Lung (tissue), 12 donors: ENCODE results near the gene SATB1. TPM values are rescaled to one million over a fixed set of nuclear protein-coding genes. Genes with fewer than 3 reads are reported as not detected.

ENCODE experiments used
- ATAC-seq: fragments of 200-7000 bp; cut with Tn5 transposase; one replicate; pipeline ENCODE4 v1.9.1; 2020; ENCODE audit warnings: moderate number of reproducible peaks; ENCODE audit not compliant: insufficient read depth, low FRiP score
- DNase-seq, 3 donors: peaks; one replicate each; pipeline ENCODE4 v3.0.0-alpha.2; 2013 to 2017
- H3K27ac ChIP-seq, 2 donors: one replicate each; pipeline ENCODE4 v1.5.1; 2013; ENCODE audit warnings: mild to moderate bottlenecking in 2 of 2, moderate library complexity in 2 of 2, control low read depth in 1 of 2, inconsistent platforms in 1 of 2, low read depth in 1 of 2, low read length in 1 of 2
- H3K27me3 ChIP-seq, 3 donors: one replicate each; pipeline ENCODE4 v1.5.1; 2013; ENCODE audit warnings: low read length in 2 of 3; ENCODE audit not compliant: control insufficient read depth in 3 of 3, insufficient read depth in 3 of 3
- H3K36me3 ChIP-seq, 4 donors: one replicate each; pipeline ENCODE4 v1.5.1; 2013; ENCODE audit warnings: low read length in 4 of 4, mild to moderate bottlenecking in 1 of 4, moderate library complexity in 1 of 4; ENCODE audit not compliant: control insufficient read depth in 4 of 4, insufficient read depth in 4 of 4
- H3K4me1 ChIP-seq, 5 donors: one replicate each; pipeline ENCODE4 v1.5.1; 2013; ENCODE audit warnings: low read length in 5 of 5, mild to moderate bottlenecking in 2 of 5, moderate library complexity in 1 of 5; ENCODE audit not compliant: control insufficient read depth in 5 of 5, insufficient read depth in 5 of 5
- H3K4me3 ChIP-seq: one replicate; pipeline ENCODE4 v1.5.1; 2013; ENCODE audit warnings: mild to moderate bottlenecking, control low read depth, moderate library complexity
- H3K9ac ChIP-seq, 2 donors: one replicate each; pipeline ENCODE4 v1.5.1; 2013; ENCODE audit warnings: low read length in 2 of 2, control low read depth in 1 of 2; ENCODE audit not compliant: insufficient read depth in 1 of 2
- H3K9me3 ChIP-seq, 4 donors: one replicate each; pipeline ENCODE4 v1.5.1; 2013; ENCODE audit warnings: low read length in 3 of 4, mild to moderate bottlenecking in 1 of 4, moderate library complexity in 1 of 4; ENCODE audit not compliant: control insufficient read depth in 4 of 4, insufficient read depth in 3 of 4
- CTCF ChIP-seq: IDR thresholded peaks from 2 replicates; pipeline ENCODE4 v1.5.1; 2012; ENCODE audit warnings: mild to moderate bottlenecking; ENCODE audit errors: control extremely low read depth, extremely low read depth
- WGBS, 2 donors: extraction: QIAGEN DNeasy Blood & Tissue Kit; methylation state at CpG; one replicate each; pipeline ENCODE4 v1.1.7; 2013; 5-methylcytosine and 5-hydroxymethylcytosine counted together
- polyA plus RNA-seq, 2 donors: library from polyadenylated mRNA; stranded (reverse); fragments of 200-250 nt; gene quantifications; one replicate each; pipeline ENCODE4 v1.2.1, GENCODE V29; 2013
- total RNA-seq, 2 donors: library from RNA; depleted of rRNA in 1 of 2; stranded (reverse); fragments of >200 nt in 1 of 2; gene quantifications; one replicate each; pipeline ENCODE4 v1.2.1, GENCODE V29; 2014 to 2021
- donor health status: control.
- donor health status: control.
- donor health status: Bipolar disorder and iron deficiency.
- donor health status: healthy.
- donor health status: DM: yes; HTN: yes; CAD: no.

Gene SATB1
- total and polyA plus RNA-seq, 4 donors = 11.4 to 116 (median 16.9) TPM

- no peak overlapping the region for H3K4me3 ChIP-seq
- H3K9me3 ChIP-seq = no peaks in the 10 kb centered on the region
- H3K27ac ChIP-seq = no peak overlapping the region
- 43 to 77% methylated on average over 10 of the region's 10 CpGs for WGBS, 2 donors
- TF ChIP-seq CTCF = no peak
- H3K4me1 ChIP-seq = peaks cover 0 to 12% (median 0%) of the 10 kb centered on the region in 5 donors
- no peak overlapping the region for H3K9ac ChIP-seq
- peaks cover 0 to 4% (median 0%) of the 10 kb centered on the region in 4 donors for H3K36me3 ChIP-seq
- no peaks in the 10 kb centered on the region for H3K27me3 ChIP-seq
- no peak for DNase-seq
- no peak for ATAC-seq
Observed at GRCh38 chr3:18401300-18401961, 23.7 kb downstream of the SATB1 start.

- H3K9me3 ChIP-seq = no peaks in the 10 kb centered on the region
- ATAC-seq (no peak), DNase-seq (no peak)
- no peak overlapping the region for H3K9ac ChIP-seq
- peaks cover 0 to 12% (median 0%) of the 10 kb centered on the region in 5 donors for H3K4me1 ChIP-seq
- no peak for TF ChIP-seq CTCF
- WGBS, 2 donors = 95 to 100% methylated on average over 1 of the region's 1 CpG
- H3K4me3 ChIP-seq = no peak overlapping the region
- no peaks in the 10 kb centered on the region for H3K27me3 ChIP-seq
- H3K27ac ChIP-seq = no peak overlapping the region
- peaks cover 0 to 8% (median 2%) of the 10 kb centered on the region in 4 donors for H3K36me3 ChIP-seq
Observed at GRCh38 chr3:18398448-18398847, 26.7 kb downstream of the SATB1 start.

- 0 to 67% methylated on average over 1 of the region's 1 CpG for WGBS, 2 donors
- Histone ChIP-seq H3K4me1 (peaks cover 0 to 6% (median 0%) of the 10 kb centered on the region in 5 donors), H3K27me3 (no peaks in the 10 kb centered on the region), H3K9ac (no peak overlapping the region), H3K4me3 (no peak overlapping the region), H3K36me3 (peaks cover 0 to 8% (median 3%) of the 10 kb centered on the region in 4 donors), H3K9me3 (no peaks in the 10 kb centered on the region), H3K27ac (no peak overlapping the region)
- no peak for ATAC-seq
- TF ChIP-seq CTCF = no peak
- no peak for DNase-seq
Observed at GRCh38 chr3:18396428-18396827, 28.7 kb downstream of the SATB1 start.
